ENCODE data around the gene PTPRK. TPM values are rescaled to one million over a fixed set of nuclear protein-coding genes. Genes with fewer than 3 reads are reported as not detected.

PTPRK gene
- total and polyA plus RNA-seq, 2 of the 8 experiments (the other 6 are each of a cell fraction or from before 2014, with no cell fraction given) = 11.4 to 47.3 TPM

- Histone ChIP-seq H3K4me2 (ENCODE audit: insufficient read depth in 1 of 2, low read depth in 2 of 2, low read length in 2 of 2) (no peak overlapping the region), H3K4me1 (replicated peaks in 1 of 4; ENCODE audit: control insufficient read depth in 3 of 4, insufficient read depth in 4 of 4, low read length in 3 of 4) (peaks cover 0 to 14% (median 8%) of the 10 kb centered on the region in 4 experiments; a peak in 3 of 7 replicates), H4K91ac (replicated peaks; ENCODE audit: insufficient read length, low read length) (no peak overlapping the region), H3K4ac (replicated peaks; ENCODE audit: insufficient read length, low read depth, low read length) (no peak overlapping the region), H4K5ac (ENCODE audit: insufficient read length, low read depth, low read length) (no peak overlapping the region), H4K8ac (ENCODE audit: extremely low read depth, insufficient read depth, low read length) (no peak overlapping the region), H3K4me3 (ENCODE audit: extremely low read depth in 1 of 4, insufficient read depth in 2 of 4, low read depth in 3 of 4, low read length in 4 of 4) (no peak overlapping the region), H2BK5ac (ENCODE audit: low read depth, low read length) (no peak overlapping the region), H3K9me3 (ENCODE audit: insufficient read depth in 2 of 2, low read depth in 1 of 2, low read length in 1 of 2) (no peaks in the 10 kb centered on the region), H3K23ac (ENCODE audit: insufficient read length) (no peak overlapping the region), H3K36me3 (ENCODE audit: control insufficient read depth in 2 of 4, insufficient read depth in 4 of 4, low read length in 3 of 4) (no peaks in the 10 kb centered on the region; a peak in 1 of 8 replicates), H3K23me2 (ENCODE audit: low read depth, low read length) (no peaks in the 10 kb centered on the region), H3K27me3 (replicated peaks in 1 of 4; ENCODE audit: control insufficient read depth in 3 of 4, extremely low read depth in 1 of 4, insufficient read depth in 3 of 4, low read length in 3 of 4) (no peaks in the 10 kb centered on the region; a peak in 2 of 7 replicates), H3K79me2 (ENCODE audit: control insufficient read depth in 1 of 2, insufficient read depth in 2 of 2, low read length in 2 of 2) (peaks cover 5 to 79% of the 10 kb centered on the region in 2 experiments; a peak in 2 of 4 replicates), H3K56ac (replicated peaks; ENCODE audit: insufficient read length, low read depth, low read length) (no peak overlapping the region), H4K20me1 (replicated peaks in 1 of 2; ENCODE audit: control insufficient read depth in 1 of 2, insufficient read depth in 2 of 2, low read length in 2 of 2) (peaks cover 5 to 8% of the 10 kb centered on the region in 2 experiments), H2BK12ac (ENCODE audit: low read depth, low read length) (no peak overlapping the region), H3K18ac (ENCODE audit: extremely low read depth, low read length) (no peak overlapping the region), H3K14ac (ENCODE audit: insufficient read length) (no peak overlapping the region), H3K79me1 (ENCODE audit: low read depth, low read length) (peaks cover 2% of the 10 kb centered on the region; the same call in 1 of the 2 replicates), H2AFZ (ENCODE audit: low read length) (no peak overlapping the region), H2BK20ac (ENCODE audit: low read length) (no peak overlapping the region), H2BK15ac (ENCODE audit: low read length) (no peak overlapping the region), H3K27ac (ENCODE audit: low read depth, low read length) (no peak overlapping the region), H3K9ac (replicated peaks in 1 of 4; ENCODE audit: extremely low read depth in 1 of 4, low read depth in 3 of 4, low read length in 3 of 4) (no peak overlapping the region), H2BK120ac (replicated peaks; ENCODE audit: low read depth, low read length) (no peak overlapping the region), H2AK5ac (ENCODE audit: low read depth, low read length) (no peak overlapping the region)
- DNase-seq (ENCODE audit: low read depth in 1 of 2, low spot score in 2 of 2) (no peak), FAIRE-seq (no peak)
- CTCF ChIA-PET (ENCODE audit: partially characterized antibody) = interaction anchor here (0.8 to 1.5 kb wide), 3 partner anchors 13 to 20 kb away, joined by 3 to 5 read pairs (median 3); no protein-coding TSS in a partner anchor
- POLR2A ChIA-PET (ENCODE audit: partially characterized antibody) = interaction anchor here (1.8 kb wide), 1 partner anchor 20 kb away, joined by 7 read pairs; the partner anchor contains the start of gene PTPRK
- TF ChIP-seq TCF12 (IDR thresholded peaks at IDR 0.05; ENCODE audit: low read depth, low read length) (no peak), BRCA1 (IDR thresholded peaks at IDR 0.05; ENCODE audit: low read depth, low read length) (no peak), PHF8 (conservative IDR thresholded peaks at IDR 0.05; ENCODE audit: low read depth, low read length) (no peak), RAD21 (IDR thresholded peaks at IDR 0.05 in 1 of 2, conservative IDR thresholded peaks at IDR 0.05 in 1 of 2; ENCODE audit: low read depth in 2 of 2, low read length in 2 of 2) (no peak), ATF2 (IDR thresholded peaks at IDR 0.05; ENCODE audit: low read length) (no peak), SP4 (IDR thresholded peaks at IDR 0.05; ENCODE audit: low read length) (no peak), ASH2L (IDR thresholded peaks at IDR 0.05; ENCODE audit: low read length) (no peak), GABPA (IDR thresholded peaks at IDR 0.05; ENCODE audit: borderline replicate concordance, insufficient read depth, low read length) (no peak), KDM4A (IDR thresholded peaks at IDR 0.05; ENCODE audit: low read depth, low read length, severe bottlenecking) (no peak)
These were observed 20.4 kb downstream of the PTPRK start for GRCh38 chr6:128500014-128500413.
